PC-3 (cell line): ENCODE measurements around the gene KRTAP5-5. TPM values are rescaled to one million over a fixed set of nuclear protein-coding genes. Genes with fewer than 3 reads are reported as not detected.
"Not testable (repeated sequence)": the region's sequence is repeated elsewhere in the genome, so short reads cannot be mapped to it uniquely, and the experiment has no call there.

Source experiments
- ATAC-seq: fragments of 200-7000 bp; cut with Tn5 transposase; 2 replicates; pipeline ENCODE4 v1.9.1; 2020; ENCODE audit warnings: mild to moderate bottlenecking, moderate library complexity
- BruUV-seq: library from RNA; stranded (reverse); fragments of 400-500 nt; replicated peaks from 2 replicates; lab custom pipeline; 2021; lab: Mats Ljungman, UMichigan
- CTCF ChIA-PET: fragments of 300-600 bp; sonication (Branson Sonifier 250); formaldehyde crosslinking; loops from one replicate; lab custom pipeline; 2022; ENCODE audit warnings: antibody characterized with exemption; lab: Charles Lee
- POLR2A ChIA-PET: fragments of 300-600 bp; sonication (Branson Sonifier 250); formaldehyde crosslinking; loops from one replicate; lab custom pipeline; 2022; ENCODE audit warnings: antibody characterized with exemption; ENCODE audit not compliant: unreplicated experiment; lab: Charles Lee
- DNase-seq: peaks from one replicate; pipeline ENCODE4 v3.0.0-alpha.2; 2015
- H2AFZ ChIP-seq: fragments of 300-600 bp; sonication (generic); 2 replicates; pipeline ENCODE4 v1.6.0; 2016; ENCODE audit warnings: antibody characterized with exemption, low read length
- H3F3A ChIP-seq: fragments of 300-600 bp; sonication (generic); one replicate; pipeline ENCODE4 v1.6.0; 2017; ENCODE audit warnings: antibody characterized with exemption, low read length, control low read depth, mild to moderate bottlenecking; ENCODE audit not compliant: unreplicated experiment
- H3K27ac ChIP-seq: fragments of 300-600 bp; sonication (generic); 2 replicates; pipeline ENCODE4 v1.5.1; 2016; ENCODE audit warnings: mild to moderate bottlenecking, low read length
- H3K27me3 ChIP-seq: fragments of 300-600 bp; sonication (generic); 2 replicates; pipeline ENCODE4 v1.6.1; 2016; ENCODE audit warnings: low read length, mixed read lengths
- H3K36me3 ChIP-seq: fragments of 300-600 bp; sonication (generic); 2 replicates; pipeline ENCODE4 v1.6.1; 2016; ENCODE audit warnings: low read depth, mixed run types, low read length, mixed read lengths
- H3K4me1 ChIP-seq: fragments of 300-600 bp; sonication (generic); 2 replicates; pipeline ENCODE4 v1.5.1; 2016; ENCODE audit warnings: low read length; ENCODE audit not compliant: insufficient read depth
- H3K4me2 ChIP-seq: fragments of 300-600 bp; sonication (generic); 2 replicates; pipeline ENCODE4 v1.6.0; 2016; ENCODE audit warnings: low read length
- H3K4me3 ChIP-seq: fragments of 300-600 bp; sonication (generic); 2 replicates; pipeline ENCODE4 v1.5.1; 2016; ENCODE audit warnings: mild to moderate bottlenecking, low read length, mixed read lengths
- H3K79me2 ChIP-seq: fragments of 300-600 bp; sonication (generic); 2 replicates; pipeline ENCODE4 v1.6.1; 2017; ENCODE audit warnings: low read length, mixed read lengths
- H3K9ac ChIP-seq: fragments of 300-600 bp; sonication (generic); 2 replicates; pipeline ENCODE4 v1.6.0; 2016; ENCODE audit warnings: mild to moderate bottlenecking, low read length
- H3K9me2 ChIP-seq: fragments of 300-600 bp; sonication (generic); replicated peaks from 2 replicates; pipeline ENCODE4 v1.6.1; 2016; ENCODE audit warnings: mixed run types, low read length, mixed read lengths
- H3K9me3 ChIP-seq: fragments of 300-600 bp; sonication (generic); 2 replicates; pipeline ENCODE4 v1.6.1; 2016; ENCODE audit warnings: low read length, mixed read lengths
- H4K20me1 ChIP-seq: fragments of 300-600 bp; sonication (generic); 2 replicates; pipeline ENCODE4 v1.6.1; 2016; ENCODE audit warnings: low read length, mixed read lengths
- CTCF ChIP-seq: fragments of 300-600 bp; sonication (generic); conservative IDR thresholded peaks from 2 replicates; pipeline ENCODE4 v1.5.1; 2017; ENCODE audit warnings: antibody characterized with exemption, low read depth, mild to moderate bottlenecking, low read length
- EZH2 ChIP-seq: fragments of 300-600 bp; sonication (generic); IDR thresholded peaks from one replicate; pipeline ENCODE4 v1.6.1; 2017; ENCODE audit warnings: antibody characterized with exemption, mild to moderate bottlenecking, low read length; ENCODE audit not compliant: unreplicated experiment
- EZH2phosphoT487 ChIP-seq: fragments of 300-600 bp; sonication (generic); IDR thresholded peaks from 2 replicates; pipeline ENCODE4 v1.6.1; 2018; ENCODE audit warnings: mild to moderate bottlenecking, antibody characterized with exemption, low read length, borderline replicate concordance
- intact Hi-C: fragments of 100-400 bp; cut with micrococcal nuclease; formaldehyde crosslinking; loops from 2 replicates; pipeline ENCODE4 v1.9.0; 2023
- total RNA-seq: library from RNA; depleted of rRNA; stranded (reverse); fragments of >200 nt; gene quantifications from 2 replicates; pipeline ENCODE4 v1.2.3, GENCODE V29; 2014

Gene KRTAP5-5
- total RNA-seq, 1 experiment from 2014 or later: not detected

DNA sequence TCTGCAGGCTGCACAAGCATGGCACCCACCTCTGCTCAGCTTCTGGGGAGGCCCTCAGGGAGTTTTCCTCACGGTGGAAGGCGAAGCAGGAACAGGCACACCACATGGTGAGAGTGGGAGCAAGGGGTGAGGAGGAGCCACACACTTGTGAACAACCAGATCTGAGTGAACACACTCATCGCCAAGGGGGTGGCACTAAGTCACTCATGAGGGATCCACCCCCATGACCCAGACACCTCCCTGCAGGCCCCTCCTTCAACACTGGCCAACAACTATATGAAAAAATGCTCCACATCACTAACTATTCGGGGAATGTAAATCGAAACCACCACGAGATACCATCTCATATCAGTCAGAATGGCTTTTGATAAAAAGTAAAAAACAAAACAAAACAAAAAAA is 30.8 kb upstream of the KRTAP5-5 start:
- no peak overlapping the region for H3K9ac ChIP-seq
- no peaks in the 10 kb centered on the region for H3K79me2 ChIP-seq
- no TSS peak for BruUV-seq
- no peak overlapping the region for H3K4me3 ChIP-seq
- H3K36me3 ChIP-seq: no peaks in the 10 kb centered on the region
- no peak overlapping the region for H3K27ac ChIP-seq
- TF ChIP-seq CTCF (no peak), EZH2phosphoT487 (no peak), EZH2 (no peak)
- H3F3A ChIP-seq: no peaks in the 10 kb centered on the region
- peaks cover 30% of the 10 kb centered on the region for H3K27me3 ChIP-seq
- H4K20me1 ChIP-seq: no peaks in the 10 kb centered on the region
- ATAC-seq (no peak), DNase-seq (no peak)
- intact Hi-C loops: no loop called here
- CTCF ChIA-PET: no interaction called here
- H3K9me3 ChIP-seq: no peaks in the 10 kb centered on the region
- H3K9me2 ChIP-seq: no peaks in the 10 kb centered on the region
- no peaks in the 10 kb centered on the region for H3K4me1 ChIP-seq
- H2AFZ ChIP-seq: no peak overlapping the region
- POLR2A ChIA-PET: no interaction called here
- H3K4me2 ChIP-seq: no peak overlapping the region

- DNase-seq (no peak), ATAC-seq (no peak)
- POLR2A ChIA-PET: interaction anchor here (0.7 kb wide), 1 partner anchor 19 kb away, joined by 3 read pairs; no protein-coding TSS in a partner anchor
- Histone ChIP-seq H2AFZ (no peak overlapping the region), H3K27ac (no peak overlapping the region), H3K27me3 (peaks cover 30% of the 10 kb centered on the region), H3K9me3 (no peaks in the 10 kb centered on the region), H3K4me3 (no peak overlapping the region), H3K4me2 (no peak overlapping the region), H3K36me3 (no peaks in the 10 kb centered on the region), H3K79me2 (no peaks in the 10 kb centered on the region), H3K9ac (no peak overlapping the region), H3K9me2 (no peaks in the 10 kb centered on the region), H3K4me1 (no peaks in the 10 kb centered on the region), H3F3A (no peaks in the 10 kb centered on the region), H4K20me1 (no peaks in the 10 kb centered on the region)
- no TSS peak for BruUV-seq
- intact Hi-C loops: no loop called here
- TF ChIP-seq CTCF (no peak), EZH2phosphoT487 (no peak), EZH2 (no peak)
- CTCF ChIA-PET: no interaction called here
These were observed 28.9 kb upstream of the KRTAP5-5 start for GRCh38 chr11:1600626-1601025.

- POLR2A ChIA-PET, H2AFZ ChIP-seq, CTCF ChIA-PET, H3K36me3 ChIP-seq, ATAC-seq, H3F3A ChIP-seq, intact Hi-C loops, H3K79me2 ChIP-seq, H3K9me2 ChIP-seq, DNase-seq, H3K27ac ChIP-seq, H4K20me1 ChIP-seq, H3K9me3 ChIP-seq, H3K4me3 ChIP-seq, H3K4me1 ChIP-seq, H3K9ac ChIP-seq, H3K4me2 ChIP-seq, BruUV-seq: not testable (repeated sequence)
- H3K27me3 ChIP-seq: peaks cover 37% of the 10 kb centered on the region
These were observed 27.9 kb upstream of the KRTAP5-5 start for GRCh38 chr11:1601663-1602062.
